ENCODE results near the gene ZNHIT6.

ZNHIT6 gene

DNA sequence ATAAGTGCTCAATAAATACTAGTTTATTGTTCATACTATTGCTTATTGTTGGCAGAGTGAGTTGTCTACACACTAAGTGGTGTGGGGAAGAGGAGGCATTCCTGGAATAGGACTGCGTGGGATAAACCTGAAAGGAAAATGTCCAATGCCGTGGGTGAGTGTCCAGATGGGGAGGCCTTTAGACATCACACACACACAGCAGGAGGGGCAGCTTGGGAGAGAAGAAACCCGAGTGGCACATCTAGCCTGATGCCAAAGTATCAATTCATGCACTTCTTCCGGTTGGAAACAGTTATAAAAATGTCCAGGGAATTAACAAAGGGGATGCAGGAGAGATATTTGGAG, 100.3 kb downstream of the ZNHIT6 start:
- no peak overlapping the region for H3K27ac ChIP-seq
- TF ChIP-seq, protein P1, sequence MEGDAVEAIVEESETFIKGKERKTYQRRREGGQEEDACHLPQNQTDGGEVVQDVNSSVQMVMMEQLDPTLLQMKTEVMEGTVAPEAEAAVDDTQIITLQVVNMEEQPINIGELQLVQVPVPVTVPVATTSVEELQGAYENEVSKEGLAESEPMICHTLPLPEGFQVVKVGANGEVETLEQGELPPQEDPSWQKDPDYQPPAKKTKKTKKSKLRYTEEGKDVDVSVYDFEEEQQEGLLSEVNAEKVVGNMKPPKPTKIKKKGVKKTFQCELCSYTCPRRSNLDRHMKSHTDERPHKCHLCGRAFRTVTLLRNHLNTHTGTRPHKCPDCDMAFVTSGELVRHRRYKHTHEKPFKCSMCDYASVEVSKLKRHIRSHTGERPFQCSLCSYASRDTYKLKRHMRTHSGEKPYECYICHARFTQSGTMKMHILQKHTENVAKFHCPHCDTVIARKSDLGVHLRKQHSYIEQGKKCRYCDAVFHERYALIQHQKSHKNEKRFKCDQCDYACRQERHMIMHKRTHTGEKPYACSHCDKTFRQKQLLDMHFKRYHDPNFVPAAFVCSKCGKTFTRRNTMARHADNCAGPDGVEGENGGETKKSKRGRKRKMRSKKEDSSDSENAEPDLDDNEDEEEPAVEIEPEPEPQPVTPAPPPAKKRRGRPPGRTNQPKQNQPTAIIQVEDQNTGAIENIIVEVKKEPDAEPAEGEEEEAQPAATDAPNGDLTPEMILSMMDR (conservative IDR thresholded peaks at IDR 0.05), result no peak

DNA sequence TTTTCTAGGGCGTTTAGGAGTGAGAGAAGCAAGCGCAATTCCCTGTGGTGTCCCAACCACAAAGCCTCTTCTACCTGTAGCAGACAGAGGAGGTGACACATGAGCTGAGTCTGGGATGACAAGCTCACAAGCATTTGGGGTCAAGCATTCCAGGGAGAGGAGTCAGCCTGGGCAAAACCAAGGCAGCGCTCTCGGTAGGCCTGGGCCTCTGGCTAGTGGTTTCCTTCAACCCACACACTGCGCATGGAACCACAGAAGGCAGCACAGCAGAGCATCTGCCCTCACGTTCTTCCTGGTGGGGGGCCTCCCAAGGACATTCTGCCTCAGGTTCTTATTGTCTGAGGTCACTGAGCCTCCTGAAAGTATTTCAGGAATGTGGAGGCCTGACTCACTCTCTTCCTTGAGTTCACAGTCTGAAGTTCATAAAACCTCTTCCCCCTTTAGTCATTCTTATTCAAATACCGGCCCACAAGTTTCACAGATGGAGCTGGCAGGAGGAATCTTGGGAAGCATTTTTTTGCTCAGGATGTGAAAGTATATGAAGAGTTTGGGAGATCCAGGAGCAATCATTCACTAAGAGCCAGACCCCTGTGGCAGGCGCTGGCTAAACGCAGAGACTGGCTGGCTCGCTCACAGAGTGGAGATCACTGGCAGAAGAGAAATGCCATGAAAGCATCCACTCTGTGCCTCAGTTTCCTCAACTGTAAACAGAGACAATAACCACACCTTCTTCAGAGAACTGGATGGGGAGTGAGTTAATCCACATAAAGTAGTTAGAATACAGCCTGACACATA, 100.9 kb downstream of the ZNHIT6 start:
- TF ChIP-seq, protein P1 (conservative IDR thresholded peaks at IDR 0.05), result no peak
- no peak overlapping the region for H3K27ac ChIP-seq

DNA sequence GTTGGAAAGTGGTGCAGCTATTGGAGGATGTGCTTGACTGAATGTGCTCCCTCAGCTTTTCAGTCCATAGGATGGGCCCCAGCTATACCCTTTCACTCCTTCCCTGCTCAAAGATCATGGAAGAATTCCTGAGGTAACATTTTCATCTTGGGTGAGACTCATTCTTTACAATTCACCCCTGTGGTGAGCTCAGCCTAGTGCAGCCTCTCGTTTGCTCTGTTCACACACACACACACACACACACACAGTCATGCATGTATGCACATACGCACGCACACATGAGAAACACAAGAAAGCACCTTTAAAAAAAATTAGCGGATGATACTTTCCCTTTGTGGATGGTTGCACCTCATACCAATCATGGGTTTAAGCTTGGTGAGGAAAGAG, 101.8 kb downstream of the ZNHIT6 start:
- TF ChIP-seq, protein P1 (conservative IDR thresholded peaks at IDR 0.05), result no peak
- no peak overlapping the region for H3K27ac ChIP-seq

DNA sequence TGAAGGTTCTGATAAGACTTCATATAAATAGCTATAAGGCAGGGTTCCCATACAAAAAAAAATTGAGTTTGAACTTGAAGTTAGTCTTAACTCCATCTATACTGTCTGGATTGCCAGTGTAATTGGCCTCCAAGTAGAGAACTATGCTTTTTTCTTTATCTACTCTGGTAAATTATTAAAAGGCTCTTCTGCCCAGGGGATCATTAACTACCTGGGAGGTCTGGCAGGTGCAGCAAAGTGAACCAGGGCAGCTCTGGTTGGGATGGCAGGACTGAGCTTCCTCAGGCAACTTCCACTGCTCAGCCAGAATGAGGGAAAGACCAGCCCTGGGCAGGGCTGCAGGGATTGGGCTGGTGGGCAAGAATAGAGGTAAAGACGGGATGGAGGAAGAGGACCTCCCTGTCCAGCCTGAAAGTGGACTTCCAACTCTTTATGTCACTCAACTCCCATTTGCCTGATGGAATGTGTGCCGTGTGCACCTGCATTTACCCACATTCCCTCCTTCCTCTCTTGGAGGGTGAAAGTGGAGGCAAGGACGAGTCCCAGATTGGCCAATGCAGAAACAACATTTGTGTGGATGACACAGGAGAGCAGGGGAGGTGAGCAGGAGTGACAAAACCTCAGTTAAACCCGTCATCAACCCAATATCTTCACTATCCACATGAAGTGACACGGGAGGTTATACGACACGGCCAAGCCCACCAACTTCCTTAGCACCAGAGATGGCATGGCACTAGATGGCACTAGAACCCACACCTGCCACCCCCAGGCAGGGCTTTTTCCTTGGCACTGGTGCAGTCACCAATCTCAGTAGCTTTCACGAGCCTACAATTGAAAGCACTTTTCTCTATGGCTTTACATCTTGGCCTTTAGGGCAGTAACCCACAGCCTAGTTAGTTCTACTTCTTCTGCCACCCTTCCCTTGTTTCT, 102.5 kb downstream of the ZNHIT6 start:
- TF ChIP-seq, protein P1 (conservative IDR thresholded peaks at IDR 0.05), result no peak

DNA sequence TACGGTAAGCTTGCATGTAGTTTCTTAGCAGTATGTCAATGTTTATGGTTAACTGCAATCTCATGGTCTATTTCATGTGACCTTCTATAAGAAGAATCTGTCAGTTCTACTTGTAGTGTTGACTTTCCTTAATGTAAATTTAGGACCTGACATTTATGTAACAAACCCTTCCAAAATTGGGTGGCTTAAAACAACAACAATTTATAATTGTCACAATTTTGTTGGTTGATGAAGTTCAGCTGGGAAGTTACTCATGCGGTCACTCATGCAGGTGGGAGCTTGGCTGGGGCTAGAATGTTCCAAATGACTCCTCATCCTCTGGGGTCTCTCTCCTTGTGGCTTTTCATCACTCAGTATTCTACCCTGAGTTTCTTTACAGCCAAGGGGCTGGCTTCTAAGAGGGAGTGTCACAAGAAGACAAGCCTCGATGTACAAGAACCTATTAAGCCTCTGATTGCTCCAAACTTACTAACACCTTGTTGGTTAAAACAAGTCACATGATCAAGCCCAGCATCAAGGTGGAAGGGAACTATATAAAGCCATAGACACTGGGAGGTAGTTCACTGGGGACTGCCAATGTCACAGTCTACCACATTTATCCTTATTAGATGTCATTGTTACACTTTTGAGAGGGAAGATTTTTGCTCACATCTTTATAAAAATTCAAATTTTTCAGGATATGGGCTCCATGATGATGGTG, 103.8 kb downstream of the ZNHIT6 start:
- TF ChIP-seq, protein P1 (conservative IDR thresholded peaks at IDR 0.05), result no peak
- H3K27ac ChIP-seq, result no peak overlapping the region

More for the DNA sequence above, 102.5 kb downstream of the ZNHIT6 start:
- H3K27ac ChIP-seq, result no peak overlapping the region

DNA sequence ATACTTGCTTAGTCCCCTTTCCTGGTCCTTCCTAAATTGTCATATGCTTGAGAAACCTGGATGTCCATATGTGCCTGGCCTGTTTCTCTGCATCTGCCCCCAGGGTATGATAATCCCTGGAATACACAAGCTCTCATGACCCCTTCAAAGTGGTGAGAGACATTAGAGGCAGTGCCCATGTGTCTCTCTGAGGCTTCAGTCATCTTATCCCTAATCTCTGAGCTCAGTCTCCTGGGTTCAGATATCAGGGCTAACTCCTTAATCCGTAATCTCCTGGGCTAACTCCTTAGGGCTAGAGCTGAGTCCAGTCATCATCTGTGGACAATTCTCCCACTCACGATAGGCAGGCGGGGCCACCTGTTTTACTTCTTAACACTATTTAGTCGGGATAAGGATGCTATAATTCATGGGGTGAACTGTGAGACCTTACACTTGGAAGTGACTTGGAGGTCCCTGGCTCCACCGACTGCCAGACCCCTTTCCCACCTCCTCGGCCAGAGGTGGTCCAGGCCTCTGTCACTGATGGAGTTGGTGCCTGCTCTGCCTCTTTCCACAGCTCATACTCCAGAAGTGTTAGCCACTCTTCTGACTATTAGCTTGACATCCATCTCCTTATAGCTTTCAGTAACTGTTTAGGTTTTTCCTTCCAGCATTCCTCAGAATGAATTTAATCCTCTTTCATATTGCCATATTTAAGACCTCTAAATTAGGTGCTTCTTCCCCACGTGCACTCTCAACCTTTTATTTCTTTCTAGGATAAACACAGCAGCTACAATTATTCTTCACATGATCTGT, 105.0 kb downstream of the ZNHIT6 start:
- no peak overlapping the region for H3K27ac ChIP-seq
- TF ChIP-seq, protein P1 (conservative IDR thresholded peaks at IDR 0.05), result no peak

All from VCaP (cell line).